Fibroblast of villous mesenchyme (primary cell): Measurements from ENCODE around the gene SYNC. TPM values are rescaled to one million over a fixed set of nuclear protein-coding genes. Genes with fewer than 3 reads are reported as not detected.

Source experiments
- DNase-seq: peaks from one replicate; pipeline ENCODE4 v3.0.0-alpha.2; 2010; ENCODE audit warnings: low read depth
- H3K4me3 ChIP-seq: 2 replicates; pipeline ENCODE4 v1.5.1; 2011; ENCODE audit warnings: low read depth, mild to moderate bottlenecking, low read length
- CTCF ChIP-seq: IDR thresholded peaks from 2 replicates; pipeline ENCODE4 v1.5.1; 2012; ENCODE audit warnings: low read depth, mild to moderate bottlenecking, low read length; ENCODE audit not compliant: insufficient read depth
- total RNA-seq: library from RNA; depleted of rRNA; stranded (reverse); fragments of >200 nt; gene quantifications from 2 replicates; pipeline ENCODE4 v1.2.3, GENCODE V29; 2012

The SYNC gene
- total RNA-seq, 1 donor, result 72.5 TPM

GRCh38 chr1:32724678-32725614 lies 22.4 kb upstream of the SYNC start:
- H3K4me3 ChIP-seq, result no peak overlapping the region
- TF ChIP-seq CTCF, result no peak
- peak; percentile 94 for DNase-seq

- no peak overlapping the region for H3K4me3 ChIP-seq
- no peak for TF ChIP-seq CTCF
- DNase-seq, result no peak
These were observed 17.2 kb upstream of the SYNC start for GRCh38 chr1:32719681-32720275.

- no peak for TF ChIP-seq CTCF
- no peak for DNase-seq
- no peak overlapping the region for H3K4me3 ChIP-seq
These were observed 16.0 kb upstream of the SYNC start for GRCh38 chr1:32718527-32718926.

- no peak for DNase-seq
- TF ChIP-seq CTCF, result no peak
- no peak overlapping the region for H3K4me3 ChIP-seq
These were observed 15.5 kb upstream of the SYNC start for GRCh38 chr1:32718036-32718435.

- TF ChIP-seq CTCF, result no peak
- H3K4me3 ChIP-seq, result no peak overlapping the region
- DNase-seq, result no peak
These were observed 14.9 kb upstream of the SYNC start for GRCh38 chr1:32717503-32717902.

GRCh38 chr1:32716312-32717148 lies 14.0 kb upstream of the SYNC start:
- peak; percentile 13 for DNase-seq
- no peak overlapping the region for H3K4me3 ChIP-seq
- TF ChIP-seq CTCF, result no peak
